GM12878 (cell line): Measurements from ENCODE around the gene PIGB. TPM values are rescaled to one million over a fixed set of nuclear protein-coding genes. Genes with fewer than 3 reads are reported as not detected.

Experiments used
- CBFB ChIP-seq: IDR thresholded peaks from 2 replicates; pipeline ENCODE4 v1.6.1; 2016; ENCODE audit warnings: antibody characterized with exemption, low read depth
- CBX5 ChIP-seq: sonication (generic); IDR thresholded peaks from 2 replicates; pipeline ENCODE4 v1.6.1; 2016; ENCODE audit warnings: low read depth, moderate library complexity, mild to moderate bottlenecking, inconsistent platforms
- CREM ChIP-seq: IDR thresholded peaks from 2 replicates; pipeline ENCODE4 v1.6.1; 2014; ENCODE audit warnings: antibody characterized with exemption, low read depth
- E2F4 ChIP-seq: IDR thresholded peaks from 2 replicates; pipeline ENCODE4 v1.6.1; 2012; ENCODE audit warnings: low read depth, low read length, improper control_type of control experiment
- EED ChIP-seq: sonication (generic); IDR thresholded peaks from 2 replicates; pipeline ENCODE4 v1.6.1; 2016; ENCODE audit warnings: antibody characterized with exemption, low read depth
- HCFC1 ChIP-seq: fragments of 150-350 bp; IDR thresholded peaks from 2 replicates; pipeline ENCODE4 v1.6.1; 2014; ENCODE audit warnings: low read length
- NFXL1 ChIP-seq: fragments of 450-650 bp; IDR thresholded peaks from 2 replicates; pipeline ENCODE4 v1.6.1; 2017; ENCODE audit warnings: antibody characterized with exemption, mild to moderate bottlenecking, borderline replicate concordance
- NKRF ChIP-seq: fragments of 450-650 bp; conservative IDR thresholded peaks from 2 replicates; pipeline ENCODE4 v1.6.1; 2017; ENCODE audit warnings: mild to moderate bottlenecking, moderate library complexity
- POLR2AphosphoS2 ChIP-seq: IDR thresholded peaks from 2 replicates; pipeline ENCODE4 v1.6.1; 2011; ENCODE audit warnings: low read depth, mild to moderate bottlenecking, low read length, improper control_type of control experiment, moderate library complexity
- POU2F2 ChIP-seq: IDR thresholded peaks from 3 replicates; pipeline ENCODE4 v1.6.1; 2011; ENCODE audit warnings: low read depth, mild to moderate bottlenecking, low read length, borderline replicate concordance
- STAT3 ChIP-seq: IDR thresholded peaks from 2 replicates; pipeline ENCODE4 v1.6.1; 2011; ENCODE audit warnings: low read depth, low read length, improper control_type of control experiment
- YY1 ChIP-seq: IDR thresholded peaks from 2 replicates; pipeline ENCODE4 v1.6.1; 2011; ENCODE audit warnings: low read depth, mild to moderate bottlenecking, low read length
- ZBTB40 ChIP-seq: fragments of 450-650 bp; IDR thresholded peaks from 2 replicates; pipeline ENCODE4 v1.6.1; 2016; ENCODE audit warnings: mild to moderate bottlenecking, moderate library complexity, borderline replicate concordance
- ZNF24 ChIP-seq: fragments of 450-650 bp; IDR thresholded peaks from 2 replicates; pipeline ENCODE4 v1.6.1; 2017; ENCODE audit warnings: antibody characterized with exemption, mild to moderate bottlenecking
- ZNF592 ChIP-seq: fragments of 450-650 bp; IDR thresholded peaks from 2 replicates; pipeline ENCODE4 v1.6.1; 2017; ENCODE audit warnings: mild to moderate bottlenecking, moderate library complexity
- polyA plus RNA-seq, 11 experiments: library from polyadenylated mRNA; depleted of rRNA in 4 of 11; unstranded in 6 of 11; stranded (reverse) in 5 of 11; fragments of >200 nt; fragmentation: Nextera tagmentation in 4 of 11; fragmentation: Illumina TruSeq in 1 of 11; extraction: Ambion mirVana in 4 of 11; extraction: Trizol in 1 of 11; gene quantifications; 1 replicate in 1 of 11; 2 replicates in 10 of 11; pipeline versions ENCODE4 v1.2.1 to v1.2.3, GENCODE V29; 2011 to 2016; ENCODE audit warnings: inconsistent platforms in 2 of 11, missing spikeins in 2 of 11, low read depth in 1 of 11
- total RNA-seq, 4 experiments: library from RNA; depleted of rRNA in 3 of 4; stranded (reverse); fragments of >200 nt in 3 of 4; fragmentation: Illumina TruSeq in 1 of 4; extraction: Trizol in 1 of 4; gene quantifications; 2 replicates each; pipeline versions ENCODE4 v1.2.1 to v1.2.3, GENCODE V29; 2013 to 2021

PIGB gene
- total and polyA plus RNA-seq, 10 of the 15 experiments (the other 5 are each of a cell fraction or from before 2014, with no cell fraction given): 17.9 to 46.0 (median 25.2) TPM

GRCh38 chr15:55318588-55319494 is at the start of gene PIGB, which contains the start of gene PIGBOS1 (continued):
- TF ChIP-seq ZNF592 (no peak), ZNF24 (peak; percentile 56), CBX5 (0 out of 2 replicates have a peak, but pooled peaks have one; percentile 28), CBFB (peak; percentile 96), STAT3 (no peak), POU2F2 (peak; percentile 73; the same call in 2 of the 3 replicates), CREM (peak; percentile 80), POLR2AphosphoS2 (0 out of 2 replicates have a peak, but pooled peaks have one; percentile 77), YY1 (peak; percentile 82), E2F4 (no peak), ZBTB40 (0 out of 2 replicates have a peak, but pooled peaks have one; percentile 57), EED (peak; percentile 68; the same call in 1 of the 2 replicates), HCFC1 (peak; percentile 62; the same call in 1 of the 2 replicates), NKRF (peak; percentile 78), NFXL1 (no peak)
